ENCODE data around the gene SAMD13.

Gene SAMD13

GRCh38 chr1:84301004-84301784 lies at the start of gene SAMD13:
TSS of gene SAMD13 (plus strand) at chr1:84301708. CDS start at chr1:84303235, 1,527 bp downstream.
- DNase-seq (ENCODE audit: low read depth in 2 of 2, low spot score in 1 of 2): no peak

- DNase-seq (ENCODE audit: low read depth in 2 of 2, low spot score in 1 of 2): no peak
Measured at GRCh38 chr1:84253036-84253435, 48.5 kb upstream of the SAMD13 start.

DNA sequence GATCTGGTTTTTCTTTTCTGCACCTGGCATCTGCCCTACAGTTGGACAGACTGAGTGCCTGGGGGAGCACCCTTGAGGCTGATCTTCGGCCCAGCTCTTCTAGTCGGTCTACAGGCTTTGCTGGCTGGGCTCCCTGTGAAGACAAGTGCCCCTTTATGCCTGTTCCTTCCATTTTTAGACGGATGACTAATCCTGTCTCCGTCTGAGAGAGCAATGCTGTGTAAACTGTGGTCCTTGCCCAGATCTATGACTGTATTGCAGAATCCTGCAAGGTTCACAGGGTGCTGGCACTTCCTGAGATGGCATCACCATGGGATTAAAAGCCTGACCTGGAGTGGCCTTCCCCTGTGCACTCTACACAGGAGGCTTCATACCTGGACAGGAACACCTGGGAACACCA lies 47.6 kb upstream of the SAMD13 start:
- no peak for DNase-seq (ENCODE audit: low read depth in 2 of 2, low spot score in 1 of 2)

- no peak for DNase-seq (ENCODE audit: low read depth in 2 of 2, low spot score in 1 of 2)
Measured at GRCh38 chr1:84254703-84255238, 46.7 kb upstream of the SAMD13 start.

- DNase-seq (ENCODE audit: low read depth in 2 of 2, low spot score in 1 of 2): no peak
Measured at GRCh38 chr1:84255582-84255981, 45.9 kb upstream of the SAMD13 start.

DNA sequence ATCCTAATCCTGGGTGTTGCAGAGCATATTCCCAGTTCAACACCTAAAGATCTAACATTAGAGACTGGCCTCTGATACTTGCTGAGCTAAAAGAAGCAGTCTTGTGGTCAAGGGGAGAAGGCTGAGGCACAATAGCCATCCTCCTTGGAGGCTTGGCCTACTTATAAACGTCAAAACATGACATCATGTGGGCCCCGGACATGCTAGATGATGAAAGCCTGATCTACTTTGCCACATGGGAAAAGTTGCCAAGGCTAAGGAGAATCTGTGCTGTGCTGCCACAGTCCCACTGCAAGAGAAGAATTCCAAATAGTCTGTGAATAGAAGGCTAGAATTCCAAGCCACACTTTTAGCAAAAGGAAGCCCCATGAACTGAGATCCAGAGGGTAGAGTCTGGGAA lies 43.9 kb upstream of the SAMD13 start:
- no peak for DNase-seq (ENCODE audit: low read depth in 2 of 2, low spot score in 1 of 2)

GRCh38 chr1:84259376-84259775 lies 42.1 kb upstream of the SAMD13 start:
- DNase-seq (ENCODE audit: low read depth in 2 of 2, low spot score in 1 of 2): no peak

DNA sequence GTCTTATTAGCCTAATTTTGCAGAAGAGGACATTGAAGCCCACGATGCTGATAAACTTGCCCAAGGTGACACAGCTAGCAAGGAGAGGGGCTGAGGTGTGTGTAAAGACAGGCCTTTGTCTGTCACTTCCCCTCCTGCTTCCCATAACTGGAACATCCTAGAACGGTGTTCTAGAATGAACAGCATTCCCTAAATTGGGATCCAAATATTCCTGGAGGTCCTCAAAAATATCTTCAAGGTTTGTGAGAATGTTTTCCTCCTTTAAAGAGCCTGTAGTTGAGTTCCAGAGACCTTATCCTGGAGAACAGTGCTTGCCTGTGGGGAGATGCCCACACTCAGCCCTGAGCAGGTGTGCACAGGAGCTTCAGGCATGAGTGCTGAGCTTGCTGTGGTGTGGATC lies 41.5 kb upstream of the SAMD13 start:
- DNase-seq (ENCODE audit: low read depth in 2 of 2, low spot score in 1 of 2): no peak

DNA sequence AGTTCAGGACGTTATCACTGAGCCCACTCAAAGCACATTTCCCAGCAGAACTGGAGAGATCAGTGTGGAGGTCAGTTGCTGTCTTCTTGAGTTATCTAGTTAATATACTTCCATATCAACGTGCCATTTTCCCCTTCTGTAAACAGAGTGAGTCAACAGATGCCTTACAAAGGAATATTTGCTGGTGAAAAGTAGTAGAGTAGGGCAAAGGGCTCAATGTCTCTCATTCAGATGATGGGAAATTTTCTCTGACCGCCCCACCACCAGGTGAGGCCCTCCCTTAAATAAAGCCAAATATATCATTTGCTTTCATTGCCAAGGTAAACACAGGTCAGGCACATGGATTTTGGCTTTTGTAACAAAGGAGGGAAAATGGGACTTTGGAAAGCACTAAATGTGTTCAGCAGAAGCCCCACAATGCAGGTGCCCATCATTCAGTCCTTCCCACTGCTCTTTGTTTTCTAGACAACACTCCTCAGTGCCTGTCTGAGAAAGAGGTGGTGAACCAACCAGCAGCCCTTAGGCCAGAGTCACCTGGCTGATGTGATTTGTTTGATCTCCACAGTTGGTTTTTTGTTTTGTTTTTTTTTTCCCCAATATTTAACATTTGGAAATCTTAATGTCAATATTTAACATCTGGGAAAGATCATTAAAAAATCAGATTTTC lies 40.5 kb upstream of the SAMD13 start:
- no peak for DNase-seq (ENCODE audit: low read depth in 2 of 2, low spot score in 1 of 2)

- DNase-seq (ENCODE audit: low read depth in 2 of 2, low spot score in 1 of 2): no peak
Measured at GRCh38 chr1:84264961-84265360, 36.5 kb upstream of the SAMD13 start.

DNA sequence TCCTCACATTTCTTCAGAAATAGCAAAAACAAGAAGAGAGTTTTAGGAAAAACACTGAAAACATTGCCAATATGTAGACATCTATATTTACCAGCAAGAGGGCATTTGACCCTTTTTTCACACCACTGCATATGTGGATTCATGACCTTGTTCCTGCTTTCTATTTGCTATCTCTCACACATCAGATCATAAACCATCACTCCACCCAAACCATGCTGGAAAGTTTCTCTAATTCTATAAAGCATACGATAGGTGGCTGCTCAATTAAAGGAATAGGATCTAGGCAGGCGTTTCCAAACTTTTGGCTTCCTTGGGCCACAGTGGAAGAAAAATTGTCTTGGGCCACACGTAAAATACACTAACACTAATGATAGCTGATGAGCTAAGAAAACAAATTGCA lies 35.6 kb upstream of the SAMD13 start:
- no peak for DNase-seq (ENCODE audit: low read depth in 2 of 2, low spot score in 1 of 2)

DNA sequence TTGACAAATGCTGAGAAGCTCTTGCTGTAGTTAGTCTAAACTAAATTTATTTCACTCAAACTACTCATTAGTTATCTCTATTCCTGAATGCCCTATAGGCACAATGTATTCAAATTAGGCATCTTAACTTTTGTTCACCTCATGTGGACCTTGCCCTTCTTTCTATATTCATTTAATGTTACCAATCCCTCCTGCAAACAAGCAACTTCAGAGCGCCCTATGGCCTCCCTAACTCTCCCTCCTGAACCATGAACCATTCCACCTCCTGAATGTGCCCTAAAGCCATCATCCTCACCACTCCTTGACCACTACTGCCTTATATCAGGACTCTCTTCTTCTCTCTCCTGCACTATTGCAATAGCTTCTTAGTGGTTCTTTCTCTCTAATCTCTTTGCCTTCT lies 34.8 kb upstream of the SAMD13 start:
- no peak for DNase-seq (ENCODE audit: low read depth in 2 of 2, low spot score in 1 of 2)

DNA sequence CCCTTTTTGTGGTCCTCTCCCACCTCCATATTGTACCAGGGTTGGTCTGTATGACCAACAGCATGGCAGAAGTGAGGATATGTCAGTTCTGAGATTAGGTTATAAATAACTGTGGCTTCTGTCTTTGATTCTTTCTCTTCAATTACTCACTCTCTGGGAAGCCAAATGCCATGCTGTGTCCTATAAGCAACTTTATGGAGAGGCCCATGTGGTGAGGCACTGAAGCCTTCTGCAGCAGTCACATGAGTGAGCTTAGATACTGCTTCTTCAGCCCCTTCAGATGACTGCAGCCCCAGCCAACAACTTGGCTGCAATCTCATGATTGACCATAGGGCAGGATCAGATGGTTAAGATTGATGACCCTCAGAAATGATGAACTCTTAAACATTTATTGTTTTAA lies 34.0 kb upstream of the SAMD13 start:
- DNase-seq (ENCODE audit: low read depth in 2 of 2, low spot score in 1 of 2): no peak

DNA sequence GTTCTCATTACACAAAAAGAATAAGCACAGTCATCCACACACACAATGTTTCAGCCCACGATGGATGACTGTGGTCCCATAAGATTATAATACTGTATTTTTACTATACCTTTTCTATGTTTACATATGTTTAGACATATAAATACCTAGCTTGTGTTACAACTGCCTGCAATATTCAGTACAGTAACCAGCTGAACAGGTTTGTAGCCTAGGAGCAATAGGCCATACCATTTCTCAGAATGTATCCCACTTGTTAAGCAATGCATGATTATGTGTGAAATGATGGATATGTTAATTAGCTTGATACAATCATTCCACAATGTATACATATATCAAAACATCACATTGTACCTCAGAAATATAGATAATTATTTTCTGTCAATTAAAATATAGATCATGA lies 33.2 kb upstream of the SAMD13 start:
- DNase-seq (ENCODE audit: low read depth in 2 of 2, low spot score in 1 of 2): no peak

GRCh38 chr1:84269306-84269705 lies 32.2 kb upstream of the SAMD13 start:
- no peak for DNase-seq (ENCODE audit: low read depth in 2 of 2, low spot score in 1 of 2)

- no peak for DNase-seq (ENCODE audit: low read depth in 2 of 2, low spot score in 1 of 2)
Measured at GRCh38 chr1:84271441-84272151, 29.9 kb upstream of the SAMD13 start.

DNA sequence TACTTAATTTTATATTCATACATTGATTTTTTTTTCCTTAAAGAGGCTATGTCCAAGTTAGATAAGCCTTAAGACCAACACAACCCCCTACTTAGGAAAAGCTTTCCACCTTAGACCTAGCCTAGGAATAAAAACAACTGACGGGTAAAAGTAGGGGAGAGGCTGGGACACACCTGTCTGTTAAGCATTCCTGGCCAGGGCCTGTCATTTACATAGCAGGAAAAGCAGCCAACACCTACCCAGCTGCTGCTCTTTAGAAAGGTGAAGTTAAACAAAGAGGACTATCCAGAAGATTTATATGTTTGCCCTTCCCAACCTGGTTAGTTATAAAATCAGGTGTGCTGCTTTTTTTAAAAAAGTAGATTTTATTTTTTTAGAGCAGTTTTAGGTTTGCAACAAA lies 29.1 kb upstream of the SAMD13 start:
- no peak for DNase-seq (ENCODE audit: low read depth in 2 of 2, low spot score in 1 of 2)

DNA sequence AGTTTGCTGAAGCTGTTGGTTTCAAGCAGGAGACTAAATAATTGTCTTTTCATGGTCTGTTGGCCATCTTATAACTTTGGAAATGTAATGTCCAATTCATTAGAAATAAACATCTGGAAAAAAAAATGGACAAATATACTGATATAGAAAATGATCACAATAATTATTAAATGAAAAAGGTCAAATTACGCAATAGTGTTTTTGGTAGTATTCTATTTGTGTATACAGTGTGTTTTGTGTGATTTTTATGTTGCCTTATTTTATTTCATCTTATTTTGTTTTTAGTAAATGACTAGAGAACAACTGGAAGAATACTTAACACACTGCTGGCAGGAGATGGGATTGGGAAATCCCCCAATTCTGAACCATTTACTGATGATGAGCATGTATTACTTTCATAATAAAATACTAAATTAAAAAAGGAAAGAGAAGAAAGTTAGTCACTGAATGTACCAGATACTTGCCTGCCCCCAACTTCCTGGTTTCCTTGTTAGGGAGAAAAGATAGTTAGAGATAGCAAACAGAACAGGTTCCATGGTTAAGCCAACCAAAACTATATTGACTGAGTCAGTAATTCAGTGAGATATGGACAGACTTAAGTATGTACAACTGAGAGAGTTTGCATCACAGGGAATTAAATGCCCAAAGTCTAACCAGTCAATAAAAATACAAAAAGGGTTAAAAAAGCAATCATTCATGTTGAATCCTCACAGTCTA lies 24.0 kb upstream of the SAMD13 start:
- no peak for DNase-seq (ENCODE audit: low read depth in 2 of 2, low spot score in 1 of 2)

DNA sequence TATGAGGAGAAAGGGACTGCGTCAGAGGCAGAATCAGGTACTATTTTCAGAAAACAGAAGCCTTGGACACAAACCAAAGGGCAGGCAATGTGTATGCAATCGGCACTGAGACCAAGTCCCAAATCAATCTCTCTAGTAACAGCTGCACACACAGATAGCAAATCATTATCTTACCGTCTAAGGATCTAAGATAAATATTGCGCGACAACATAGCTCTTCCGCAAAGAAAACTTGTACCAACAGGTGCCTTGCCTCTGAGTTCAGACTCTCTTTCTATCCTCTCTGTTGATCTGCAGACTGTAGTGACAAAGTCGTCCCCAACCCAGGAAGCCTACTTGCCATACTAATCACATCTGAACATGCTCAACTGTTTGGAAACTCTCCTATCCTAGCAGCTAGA lies 22.6 kb upstream of the SAMD13 start:
- no peak for DNase-seq (ENCODE audit: low read depth in 2 of 2, low spot score in 1 of 2)

DNA sequence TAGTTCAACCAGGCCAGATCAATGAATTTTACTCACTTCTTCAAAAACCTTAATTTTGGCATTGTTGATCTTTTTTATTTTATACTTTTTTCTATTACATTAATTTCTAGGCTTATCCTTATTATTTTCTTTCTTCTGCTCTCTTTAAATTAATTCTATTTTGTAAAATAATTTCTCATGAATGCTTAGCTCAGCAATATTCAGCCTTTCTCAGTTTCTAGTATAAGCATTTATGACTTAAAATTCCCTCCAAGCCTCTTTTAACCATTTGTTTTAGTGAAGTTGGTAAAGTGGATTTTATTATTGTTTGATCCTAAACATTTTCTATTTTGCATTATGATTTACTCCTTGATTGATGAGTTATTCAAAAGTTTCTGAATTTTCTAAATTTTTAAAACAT lies 20.6 kb upstream of the SAMD13 start:
- no peak for DNase-seq (ENCODE audit: low read depth in 2 of 2, low spot score in 1 of 2)

DNA sequence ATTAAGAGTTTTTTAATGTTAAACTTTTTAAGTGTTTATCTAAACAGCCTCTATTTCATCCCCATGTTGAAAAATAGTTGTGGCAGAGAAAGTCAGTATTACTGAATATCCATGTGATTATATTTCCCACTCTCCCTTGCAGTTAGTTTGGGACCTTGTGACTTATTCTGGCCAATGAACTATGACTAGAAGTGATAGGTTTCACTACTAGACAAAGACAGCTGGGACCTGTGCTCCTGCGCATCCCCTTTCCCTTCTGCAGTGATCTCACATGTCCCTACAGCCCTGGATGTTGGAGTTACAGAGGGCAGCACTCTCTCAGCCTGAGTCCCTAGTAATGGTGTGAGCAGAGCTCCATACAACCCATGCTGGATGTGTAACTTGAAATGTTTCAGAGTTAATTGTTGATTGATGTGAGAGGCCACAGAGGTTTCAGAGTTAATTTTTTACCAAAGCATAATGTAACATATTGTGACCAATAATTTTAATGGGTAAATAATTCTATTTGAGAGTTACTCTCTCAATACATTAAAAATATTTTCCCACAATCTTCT lies 18.7 kb upstream of the SAMD13 start:
- DNase-seq (ENCODE audit: low read depth in 2 of 2, low spot score in 1 of 2): no peak
